GM21381 (cell line): ENCODE data around the gene MSI2.

Source experiments
- ATAC-seq: cut with Tn5 transposase; IDR thresholded peaks from one replicate; pipeline ENCODE4 v1.9.1; 2021; ENCODE audit warnings: mild to moderate bottlenecking, moderate library complexity; ENCODE audit not compliant: unreplicated experiment

Gene MSI2

DNA sequence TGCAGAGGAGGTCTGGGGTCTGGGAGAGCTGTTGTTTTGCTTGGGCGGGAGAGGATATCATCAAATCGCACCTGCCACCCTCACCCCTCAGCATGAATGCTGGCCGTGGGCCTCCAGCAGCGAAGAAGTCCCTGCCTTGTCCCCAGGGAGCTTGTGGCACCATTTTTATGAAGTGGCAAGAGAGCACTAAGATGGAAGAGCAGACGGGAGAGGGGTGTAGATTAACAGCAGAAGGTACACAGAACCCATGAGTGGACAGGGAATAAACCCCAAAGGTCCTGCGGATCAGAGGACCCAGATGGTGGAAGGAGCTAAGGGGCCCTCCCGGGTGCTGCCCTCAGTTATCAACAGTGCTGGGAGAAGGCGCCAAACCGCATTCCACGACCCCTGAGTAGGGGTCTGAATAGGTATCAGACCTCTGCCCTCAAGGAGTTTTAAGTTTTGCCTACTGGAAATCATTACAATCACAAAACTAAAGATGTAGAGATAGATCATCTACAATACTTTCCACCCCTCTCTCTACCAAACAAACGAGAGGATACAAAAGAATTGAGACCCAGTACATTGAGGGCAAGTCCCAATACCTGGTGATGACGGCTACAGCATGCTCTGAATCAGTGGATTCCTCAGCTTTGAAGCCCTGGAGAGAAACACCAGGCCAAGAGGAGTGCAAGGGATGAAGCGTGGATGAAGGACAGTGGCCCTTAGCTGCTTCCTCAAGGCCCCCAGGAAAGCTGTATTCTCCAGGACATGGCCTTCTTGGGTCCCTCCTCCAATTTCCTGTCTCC is 428.6 kb downstream of the MSI2 start:
- no peak for ATAC-seq

DNA sequence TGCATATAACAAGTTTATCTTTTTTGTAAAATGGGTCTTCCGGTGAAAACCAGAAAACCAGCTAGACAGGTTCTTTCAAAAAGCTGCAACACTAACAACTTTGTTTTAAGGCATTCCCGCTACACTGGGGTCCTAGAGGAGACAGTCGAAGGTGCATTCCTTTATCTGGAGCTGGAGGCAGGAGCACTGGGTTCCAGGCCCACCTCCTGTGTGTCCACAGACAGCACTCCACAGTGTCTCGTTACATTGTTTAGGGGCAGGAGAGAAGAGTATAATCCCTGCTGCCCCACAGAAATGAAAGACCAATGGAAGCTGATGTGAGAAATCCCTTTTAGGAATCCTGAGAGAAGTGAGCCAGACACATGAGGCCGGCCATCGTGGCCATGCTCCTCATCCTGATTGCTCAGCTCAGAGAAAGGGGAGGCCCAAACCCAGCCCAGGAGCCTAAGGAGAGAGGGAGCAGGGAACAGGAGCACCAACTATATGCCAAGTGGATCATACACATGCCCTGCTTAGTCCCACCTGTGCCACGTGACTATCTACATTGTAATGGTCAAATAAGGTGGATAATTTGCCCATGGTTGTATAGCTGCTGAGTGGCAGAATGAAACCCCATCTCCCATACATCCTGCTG is 429.3 kb downstream of the MSI2 start:
- ATAC-seq: no peak

DNA sequence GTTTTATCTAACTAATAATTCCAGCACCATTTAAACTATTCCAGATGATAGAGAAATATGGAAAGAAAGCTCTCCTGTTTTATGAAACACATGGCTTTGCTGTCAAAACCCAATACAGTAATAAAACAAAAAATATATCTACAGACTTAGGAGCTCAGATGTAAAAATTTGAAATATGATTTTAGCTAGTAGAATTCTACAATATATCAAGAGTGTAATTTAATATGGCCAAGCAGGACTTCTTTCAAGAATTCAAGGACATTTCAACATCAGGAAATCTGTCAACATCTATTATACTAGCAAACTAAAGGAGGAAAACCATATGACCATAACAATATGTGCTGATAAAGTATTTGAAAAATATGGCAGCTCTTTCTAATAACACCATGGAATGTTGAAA is 431.3 kb downstream of the MSI2 start:
- ATAC-seq: no peak

DNA sequence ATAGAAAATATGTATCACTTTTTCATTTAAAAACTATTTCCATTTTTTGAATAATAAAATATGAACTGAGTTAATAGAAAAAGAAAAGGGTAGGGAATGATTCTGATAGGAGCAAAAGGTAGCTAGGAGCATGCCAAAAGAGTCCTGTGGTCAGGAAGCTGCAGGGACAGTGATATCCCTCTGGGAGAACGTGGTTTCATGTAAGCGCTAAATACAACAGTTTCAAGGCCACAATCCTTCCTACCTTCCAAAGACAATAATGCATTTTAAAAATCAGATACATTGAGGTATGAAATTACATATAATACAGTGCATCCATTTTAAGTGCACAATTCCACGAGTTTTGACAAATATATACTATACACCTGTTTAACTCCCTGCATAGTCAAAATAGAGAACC is 432.9 kb downstream of the MSI2 start:
- no peak for ATAC-seq

DNA sequence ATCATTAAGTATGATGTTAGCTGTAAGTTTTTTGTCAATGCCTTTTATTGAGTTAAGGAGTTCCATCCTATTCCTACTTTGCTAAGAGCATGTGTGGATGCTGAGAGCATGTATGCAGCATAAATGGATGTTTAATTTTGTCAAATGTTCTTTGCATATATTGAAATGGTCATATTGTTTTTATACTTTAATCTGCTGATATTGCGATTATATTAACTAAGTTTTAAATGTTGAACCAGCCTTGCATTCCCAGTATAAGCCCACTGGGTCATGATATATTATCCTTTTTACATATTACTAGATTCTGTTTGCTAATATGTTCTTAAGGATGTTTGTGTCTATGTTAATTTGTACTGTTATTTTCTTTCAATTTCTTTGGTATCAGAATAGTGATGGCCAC is 435.6 kb downstream of the MSI2 start:
- no peak for ATAC-seq

DNA sequence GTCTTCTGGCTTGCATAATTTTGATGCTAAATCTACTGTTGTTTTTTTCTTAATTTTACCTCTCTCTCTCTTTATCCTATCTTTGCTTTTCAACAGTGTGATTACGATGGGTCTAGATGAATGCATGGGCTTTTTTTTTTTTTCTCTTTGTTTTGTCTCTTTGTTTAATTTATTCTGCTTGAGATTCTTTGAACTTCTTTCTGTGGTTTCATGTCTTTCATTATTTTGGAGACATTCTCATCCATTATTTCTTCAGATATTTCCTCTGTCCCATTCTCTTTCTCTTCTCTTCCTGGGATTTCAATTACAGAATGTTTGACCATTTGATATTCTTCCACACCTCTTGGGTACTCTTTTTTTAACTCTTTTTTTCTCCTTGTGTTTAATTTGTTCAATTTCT is 436.4 kb downstream of the MSI2 start:
- no peak for ATAC-seq

DNA sequence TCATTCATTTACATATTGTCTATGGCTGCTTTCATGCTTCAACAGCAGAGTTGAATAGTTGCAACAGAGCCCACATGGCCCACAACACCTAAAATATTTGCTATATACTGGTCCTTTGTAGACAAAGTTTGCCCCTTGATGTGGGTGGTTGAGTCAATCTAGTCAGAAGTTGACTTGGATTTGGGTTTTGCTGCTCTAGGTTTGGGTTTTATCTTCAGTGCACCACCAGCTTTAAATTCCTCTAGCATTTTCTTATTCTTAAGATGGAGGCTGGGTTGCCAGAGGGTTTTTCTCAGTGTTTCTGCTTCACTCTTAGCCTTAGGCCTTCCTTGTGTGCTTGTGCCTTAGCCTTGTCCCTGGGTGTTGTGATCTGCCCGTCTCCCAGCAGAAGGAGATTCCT is 437.7 kb downstream of the MSI2 start:
- no peak for ATAC-seq

DNA sequence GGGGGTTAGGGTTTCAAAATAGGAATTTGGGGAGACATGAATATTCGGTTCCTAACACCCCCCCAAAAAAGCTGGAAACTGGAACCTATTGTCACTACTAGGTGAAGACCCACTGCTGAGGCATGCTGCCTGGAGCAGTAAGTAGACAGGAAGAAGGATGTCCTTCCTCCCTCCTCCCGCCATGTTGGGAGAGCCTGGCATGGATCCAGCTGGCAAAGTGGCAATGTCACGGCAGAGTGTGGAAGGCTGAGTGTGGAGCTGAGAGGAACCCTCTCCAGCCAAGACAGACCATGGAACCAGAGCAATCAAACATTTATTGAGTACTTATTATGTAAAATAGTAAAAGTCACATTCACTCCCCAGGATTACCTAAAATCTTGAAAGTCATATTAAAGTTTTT is 439.7 kb downstream of the MSI2 start:
- no peak for ATAC-seq

DNA sequence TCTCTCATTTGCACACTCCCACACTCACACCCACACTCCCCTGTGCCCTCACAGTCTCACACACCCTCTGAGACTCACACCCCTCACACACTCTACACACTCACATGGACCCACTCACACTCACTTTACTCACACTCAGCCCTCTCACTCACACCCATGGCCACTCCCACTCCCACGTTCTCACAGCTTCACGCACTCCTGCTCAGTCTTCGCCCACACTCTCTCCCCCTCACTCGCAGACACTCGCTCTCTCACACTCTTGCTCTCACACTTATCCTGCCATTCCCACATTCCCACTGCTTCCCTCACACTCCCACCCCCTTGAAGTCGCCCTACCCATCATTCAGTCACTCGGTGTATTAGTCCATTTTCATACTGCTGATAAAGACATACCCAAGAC is 440.9 kb downstream of the MSI2 start:
- ATAC-seq: no peak

DNA sequence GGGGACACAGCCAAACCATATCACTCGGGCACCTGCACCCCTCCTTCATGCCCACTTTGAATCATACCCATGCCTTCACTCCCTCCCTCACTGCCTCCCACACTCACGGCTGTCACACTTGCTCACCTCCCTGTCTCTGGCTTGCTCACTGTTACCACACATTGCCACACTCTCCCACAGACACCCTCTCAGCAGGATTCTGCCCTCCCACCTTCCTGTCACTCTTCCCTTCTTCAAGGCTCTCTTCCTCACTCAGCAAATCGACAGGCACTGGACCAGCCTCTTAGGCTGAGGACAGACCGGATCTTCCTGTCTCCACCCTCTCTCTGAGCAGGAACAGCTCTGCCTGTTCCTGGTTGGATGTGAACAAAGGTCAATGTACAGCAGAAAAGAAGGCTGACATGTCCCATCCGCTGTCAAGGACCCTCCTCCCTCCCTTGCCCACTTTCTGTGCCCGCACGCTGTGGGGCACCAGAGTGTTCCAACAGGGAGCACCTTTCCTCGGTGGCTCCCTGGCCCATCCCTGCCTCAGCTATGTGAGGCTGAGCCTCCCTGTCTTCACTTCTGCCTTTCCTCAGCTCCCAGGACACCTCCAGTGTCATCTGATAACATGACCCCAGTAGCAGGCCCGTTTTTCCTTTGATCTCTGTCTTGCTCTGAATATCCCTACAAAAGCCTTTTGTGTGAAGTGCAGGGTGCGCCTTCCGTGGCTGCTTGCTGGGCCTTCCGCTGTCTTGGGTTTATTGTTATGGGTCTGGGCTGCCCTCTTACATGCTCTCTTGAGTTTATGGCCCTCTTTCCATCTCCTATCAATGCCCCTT is 441.8 kb downstream of the MSI2 start:
- ATAC-seq: no peak

DNA sequence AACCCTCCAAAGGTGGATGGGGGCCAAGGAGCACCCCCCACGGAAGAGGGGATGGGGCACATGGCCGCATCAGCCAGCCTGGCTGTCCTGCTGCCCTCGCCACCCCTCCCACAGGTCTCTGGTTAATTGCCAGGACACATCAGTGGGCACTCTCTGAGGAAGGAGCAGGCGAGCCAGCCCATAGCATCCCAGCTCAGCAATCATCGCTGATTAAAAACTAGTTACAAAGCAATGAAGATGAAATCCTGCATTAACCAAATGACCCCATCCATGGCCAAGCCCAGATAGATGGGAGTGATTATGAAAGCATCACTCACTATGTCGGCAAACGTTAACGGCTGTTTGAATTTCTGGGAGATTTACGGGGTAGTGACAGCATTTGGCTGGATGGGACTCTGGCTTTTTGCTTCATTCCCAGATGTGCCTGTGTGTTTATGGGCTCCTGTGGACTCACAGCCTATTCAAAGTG is 443.5 kb downstream of the MSI2 start:
- ATAC-seq: no peak

DNA sequence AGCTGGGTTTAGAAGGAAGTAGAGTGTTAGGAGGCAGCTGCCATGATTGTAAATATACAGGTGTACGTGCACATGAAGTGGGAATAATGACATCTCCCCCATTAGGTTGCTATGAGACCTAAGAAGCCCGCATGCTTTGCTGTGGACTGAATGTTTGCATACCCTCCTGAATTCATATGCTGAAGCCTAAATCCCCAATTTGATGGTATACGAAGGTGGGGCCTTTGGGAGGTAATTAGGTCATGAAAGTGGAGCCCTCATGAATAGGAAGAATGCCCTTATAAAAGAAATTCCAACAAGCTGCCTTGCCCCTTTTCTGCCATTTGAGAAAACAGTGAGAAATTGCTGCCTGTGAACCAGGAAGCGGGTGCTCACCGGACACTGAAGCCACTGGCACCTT is 444.8 kb downstream of the MSI2 start:
- ATAC-seq: no peak

DNA sequence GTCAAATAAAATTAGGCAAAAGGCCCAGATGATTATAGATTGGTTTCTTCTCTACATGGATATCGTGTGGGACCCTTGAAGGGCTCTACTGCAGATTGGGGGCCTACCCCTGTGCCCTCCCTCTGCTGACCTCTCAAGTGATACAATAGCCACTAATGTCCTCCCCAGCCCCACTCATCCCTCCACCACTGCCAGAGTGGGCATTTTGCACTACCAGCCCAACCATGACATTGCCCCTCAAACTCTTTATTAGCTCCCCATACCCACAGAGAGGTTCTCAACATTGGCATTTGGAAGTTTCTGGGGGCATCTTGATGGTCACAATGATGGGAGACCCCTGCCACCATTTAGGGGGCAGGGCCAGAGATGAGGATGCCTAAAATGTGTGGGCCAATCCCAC is 446.9 kb downstream of the MSI2 start:
- no peak for ATAC-seq

DNA sequence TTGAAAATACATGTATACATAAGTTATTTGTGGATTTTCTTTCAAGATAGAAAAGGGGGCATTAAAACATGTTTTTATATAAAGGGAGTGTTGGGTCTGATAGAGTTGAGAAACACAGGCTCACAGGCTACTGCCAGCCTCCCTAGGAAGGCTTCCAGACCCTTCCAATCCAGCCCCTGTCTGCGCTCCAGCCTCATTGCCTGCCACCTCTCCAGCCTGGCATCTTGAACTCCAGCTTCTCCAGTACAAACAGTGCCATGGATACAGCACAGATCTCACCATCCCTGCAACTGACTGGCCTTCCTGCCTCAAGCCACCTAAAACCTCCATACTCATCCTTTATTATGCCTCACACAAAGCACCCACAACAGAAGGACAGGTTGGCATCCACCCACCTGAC is 448.1 kb downstream of the MSI2 start:
- ATAC-seq: no peak

DNA sequence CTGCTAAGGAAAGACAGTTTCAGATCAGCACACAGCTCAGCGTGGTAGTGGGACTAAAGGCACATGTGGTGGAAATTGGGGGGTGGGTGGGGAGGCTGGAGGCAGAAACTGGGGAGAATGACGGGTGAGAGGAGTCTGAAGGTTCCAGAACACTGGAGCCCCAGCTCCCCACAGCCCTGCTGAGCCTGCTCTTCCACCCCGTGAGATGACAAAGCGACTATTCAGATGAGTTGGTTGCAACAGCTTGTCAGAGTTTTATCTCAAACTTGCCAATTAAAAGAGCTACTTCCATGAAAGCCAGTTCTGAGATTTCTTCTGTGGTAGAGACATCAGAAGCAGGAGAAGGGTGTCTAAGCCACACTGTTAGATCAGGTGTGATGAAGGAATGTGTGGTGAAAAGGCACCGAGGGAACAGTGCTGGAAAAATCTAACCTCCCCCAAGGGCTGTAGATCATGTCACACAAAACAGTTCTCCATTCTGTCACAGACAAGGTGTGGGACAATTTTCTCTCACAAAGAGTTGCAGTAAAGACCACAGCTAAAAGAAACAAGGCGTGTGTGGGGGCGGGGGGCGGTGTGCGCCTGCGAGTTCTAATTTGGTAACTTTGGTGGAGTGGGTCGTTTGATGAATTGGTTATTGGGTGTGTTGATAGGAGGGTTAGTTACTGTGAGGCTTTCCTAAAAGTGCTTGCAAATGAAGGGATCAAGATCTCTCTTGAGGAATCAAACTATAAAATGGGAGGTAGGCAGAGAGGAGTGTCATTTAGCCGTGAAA is 449.8 kb downstream of the MSI2 start:
- ATAC-seq: no peak

DNA sequence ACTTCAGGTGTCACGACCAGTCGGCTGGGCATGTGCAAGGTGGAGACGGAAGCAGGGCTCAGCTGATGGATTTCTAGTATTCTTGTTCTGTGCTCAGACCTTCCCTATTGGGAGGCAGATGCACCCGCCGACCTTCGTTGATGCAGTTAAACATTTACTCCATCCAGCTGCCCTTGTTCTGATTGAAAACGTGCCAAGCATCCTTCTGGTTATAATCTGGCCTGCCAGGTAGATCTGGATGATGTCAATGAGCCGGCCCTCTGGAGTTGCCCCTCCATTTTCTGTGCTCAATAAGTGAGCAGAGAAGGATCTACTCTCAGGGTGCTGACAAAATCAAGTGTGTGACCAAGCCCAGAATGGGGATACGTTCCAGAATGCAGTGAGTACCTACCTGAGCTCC is 450.4 kb downstream of the MSI2 start:
- no peak for ATAC-seq

DNA sequence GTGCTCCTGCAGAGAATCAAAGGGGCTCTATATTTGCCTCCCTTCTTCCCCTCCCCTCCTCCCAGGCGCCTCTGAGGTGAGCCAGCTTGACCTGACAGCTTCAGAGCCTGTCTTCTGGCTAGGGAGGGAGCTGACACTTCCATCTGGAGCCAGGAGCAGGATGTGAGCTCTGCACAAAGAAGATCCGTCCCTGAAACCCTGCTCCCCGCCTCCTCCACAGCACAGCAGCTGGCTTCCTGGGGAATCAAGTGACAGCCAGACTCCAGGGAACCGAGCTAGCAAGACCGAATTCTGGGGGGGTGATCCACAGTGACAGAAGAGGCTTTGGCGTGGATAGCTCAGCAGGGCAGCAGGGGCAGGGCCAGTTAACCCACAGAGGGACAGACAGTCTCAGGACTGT is 451.6 kb downstream of the MSI2 start:
- ATAC-seq: no peak

DNA sequence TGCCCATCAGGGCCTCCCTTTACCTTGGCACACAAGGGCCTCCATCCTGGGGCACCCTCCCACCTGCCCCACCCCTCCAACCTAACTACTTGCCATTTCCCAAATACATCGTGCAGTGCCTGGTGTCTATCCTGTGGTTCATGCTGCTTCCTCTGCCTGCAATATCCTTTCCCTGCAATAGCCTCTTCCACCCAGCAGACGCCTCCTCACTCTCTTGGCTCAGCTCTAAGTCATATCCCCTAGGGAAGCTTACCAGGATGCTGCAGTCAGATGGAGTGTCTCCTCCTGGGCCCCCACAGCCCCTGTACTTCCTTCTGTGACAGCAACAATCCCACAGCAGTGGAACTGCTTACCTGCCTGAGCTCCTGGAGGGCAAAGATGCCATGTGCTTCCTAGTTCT is 452.1 kb downstream of the MSI2 start:
- no peak for ATAC-seq

DNA sequence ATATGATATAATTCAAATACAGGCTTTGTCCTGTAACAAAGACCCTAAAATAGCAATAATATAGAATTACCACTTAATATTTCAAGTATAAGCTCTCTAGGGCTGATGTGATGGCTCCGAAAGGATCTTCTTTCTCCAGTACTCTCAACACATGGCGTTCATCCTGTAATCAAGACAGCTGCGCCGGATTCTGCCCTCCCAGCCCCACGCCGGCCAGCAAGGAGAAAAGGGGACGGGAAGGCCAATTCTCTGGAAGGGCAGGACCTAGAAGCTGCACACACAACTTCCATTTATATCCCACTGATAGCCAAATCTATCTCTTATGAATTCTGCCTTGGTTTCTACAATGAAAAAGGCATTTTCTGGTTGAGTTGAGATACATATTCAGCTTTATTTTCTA is 456.8 kb downstream of the MSI2 start:
- no peak for ATAC-seq

DNA sequence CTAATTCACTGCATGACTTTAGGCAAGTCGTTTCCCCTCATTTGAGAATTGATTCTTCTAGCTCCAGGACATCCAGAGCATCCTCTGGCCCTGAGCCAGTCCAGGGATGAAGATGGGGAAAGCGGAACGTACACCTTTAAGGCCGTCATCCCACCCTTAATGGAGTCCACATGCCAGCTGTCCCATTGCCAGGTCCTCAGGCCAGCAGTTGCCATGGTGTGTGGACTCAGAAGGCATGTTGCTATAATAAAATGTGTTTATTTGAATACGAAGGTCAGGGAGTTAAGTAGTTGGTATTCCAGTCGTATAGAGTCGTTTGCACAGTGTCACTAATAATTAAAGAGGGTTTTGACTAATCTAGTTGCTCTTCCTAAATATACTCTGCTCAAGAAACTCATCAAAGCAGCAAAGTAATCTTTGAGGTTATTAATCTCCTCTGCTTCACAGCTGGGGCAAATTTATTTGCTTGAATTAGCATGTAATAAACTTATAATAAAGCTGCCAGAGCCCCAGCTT is 458.4 kb downstream of the MSI2 start:
- no peak for ATAC-seq

DNA sequence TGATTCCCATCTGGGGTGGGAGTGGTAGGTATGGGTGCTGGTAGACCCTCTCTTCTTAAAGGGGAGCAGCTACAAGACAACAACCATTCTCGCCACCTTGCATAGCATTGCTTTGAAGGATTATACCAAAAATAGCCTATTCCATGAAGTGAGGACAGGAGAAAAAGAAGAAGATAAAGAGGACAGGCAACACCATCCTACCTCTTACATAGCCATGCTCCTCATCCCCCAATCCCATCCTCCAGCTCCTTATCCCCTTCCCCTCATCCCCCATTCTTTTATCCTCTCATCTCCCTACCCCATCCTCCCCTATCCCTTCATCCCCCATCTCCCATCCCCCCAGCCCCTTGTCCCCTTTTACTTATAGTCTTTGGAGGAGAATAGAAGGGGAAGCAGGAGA is 459.7 kb downstream of the MSI2 start:
- no peak for ATAC-seq
